VCaP (cell line): Measurements from ENCODE around the gene GATAD2A.

Experiments
- H3K27ac ChIP-seq: fragments of 450-650 bp; 2 replicates; pipeline ENCODE4 v1.5.1; 2017
- TF ChIP-seq, protein P1 (sequence below): fragments of 450-650 bp; conservative IDR thresholded peaks from 2 replicates; pipeline ENCODE4 v1.5.1; 2017; ENCODE audit warnings: mild to moderate bottlenecking, moderate library complexity

The GATAD2A gene

DNA sequence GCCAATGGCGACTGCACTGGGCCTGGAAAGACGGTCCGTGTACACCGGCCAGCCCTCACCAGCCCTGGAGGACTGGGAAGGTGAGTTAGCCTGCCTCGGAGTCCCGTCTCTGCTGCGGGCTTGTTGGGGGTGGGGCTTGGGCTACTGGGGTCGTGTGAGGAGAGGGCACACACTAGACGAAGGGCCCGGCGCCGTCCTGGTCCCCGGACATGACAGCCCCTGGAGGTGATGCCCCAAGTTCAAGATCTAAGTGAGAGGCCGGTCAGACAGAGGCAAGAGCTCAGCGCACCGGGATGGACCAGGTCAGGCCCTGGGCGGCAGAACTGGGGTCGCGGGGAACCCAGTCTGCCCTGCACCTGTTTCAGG, 134.2 kb downstream of the GATAD2A start:
- TF ChIP-seq, protein P1, sequence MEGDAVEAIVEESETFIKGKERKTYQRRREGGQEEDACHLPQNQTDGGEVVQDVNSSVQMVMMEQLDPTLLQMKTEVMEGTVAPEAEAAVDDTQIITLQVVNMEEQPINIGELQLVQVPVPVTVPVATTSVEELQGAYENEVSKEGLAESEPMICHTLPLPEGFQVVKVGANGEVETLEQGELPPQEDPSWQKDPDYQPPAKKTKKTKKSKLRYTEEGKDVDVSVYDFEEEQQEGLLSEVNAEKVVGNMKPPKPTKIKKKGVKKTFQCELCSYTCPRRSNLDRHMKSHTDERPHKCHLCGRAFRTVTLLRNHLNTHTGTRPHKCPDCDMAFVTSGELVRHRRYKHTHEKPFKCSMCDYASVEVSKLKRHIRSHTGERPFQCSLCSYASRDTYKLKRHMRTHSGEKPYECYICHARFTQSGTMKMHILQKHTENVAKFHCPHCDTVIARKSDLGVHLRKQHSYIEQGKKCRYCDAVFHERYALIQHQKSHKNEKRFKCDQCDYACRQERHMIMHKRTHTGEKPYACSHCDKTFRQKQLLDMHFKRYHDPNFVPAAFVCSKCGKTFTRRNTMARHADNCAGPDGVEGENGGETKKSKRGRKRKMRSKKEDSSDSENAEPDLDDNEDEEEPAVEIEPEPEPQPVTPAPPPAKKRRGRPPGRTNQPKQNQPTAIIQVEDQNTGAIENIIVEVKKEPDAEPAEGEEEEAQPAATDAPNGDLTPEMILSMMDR = no peak
- H3K27ac ChIP-seq = no peak overlapping the region

DNA sequence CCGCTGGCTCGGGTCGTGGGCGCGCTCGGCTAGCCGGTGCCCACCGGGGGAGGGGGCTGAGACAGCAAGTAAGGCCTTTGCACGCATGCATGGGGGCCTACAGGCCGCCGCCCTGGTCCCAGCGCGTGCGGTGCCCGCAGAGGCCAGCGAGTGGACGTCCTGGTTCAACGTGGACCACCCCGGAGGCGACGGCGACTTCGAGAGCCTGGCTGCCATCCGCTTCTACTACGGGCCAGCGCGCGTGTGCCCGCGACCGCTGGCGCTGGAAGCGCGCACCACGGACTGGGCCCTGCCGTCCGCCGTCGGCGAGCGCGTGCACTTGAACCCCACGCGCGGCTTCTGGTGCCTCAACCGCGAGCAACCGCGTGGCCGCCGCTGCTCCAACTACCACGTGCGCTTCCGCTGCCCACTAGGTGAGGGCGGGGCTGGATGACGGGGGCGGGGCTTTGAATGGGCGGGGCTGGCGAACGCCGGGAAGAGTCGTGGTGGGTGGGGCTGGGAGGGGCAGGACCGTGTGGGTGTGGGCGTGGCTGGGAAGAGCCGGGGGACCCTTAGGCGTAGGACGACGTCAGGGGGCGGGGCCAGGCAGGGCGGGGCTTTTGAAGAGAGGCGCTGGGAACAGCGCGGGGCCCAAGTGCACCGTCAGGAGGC, 134.7 kb downstream of the GATAD2A start:
- TF ChIP-seq, protein P1 = no peak
- H3K27ac ChIP-seq = no peak overlapping the region

DNA sequence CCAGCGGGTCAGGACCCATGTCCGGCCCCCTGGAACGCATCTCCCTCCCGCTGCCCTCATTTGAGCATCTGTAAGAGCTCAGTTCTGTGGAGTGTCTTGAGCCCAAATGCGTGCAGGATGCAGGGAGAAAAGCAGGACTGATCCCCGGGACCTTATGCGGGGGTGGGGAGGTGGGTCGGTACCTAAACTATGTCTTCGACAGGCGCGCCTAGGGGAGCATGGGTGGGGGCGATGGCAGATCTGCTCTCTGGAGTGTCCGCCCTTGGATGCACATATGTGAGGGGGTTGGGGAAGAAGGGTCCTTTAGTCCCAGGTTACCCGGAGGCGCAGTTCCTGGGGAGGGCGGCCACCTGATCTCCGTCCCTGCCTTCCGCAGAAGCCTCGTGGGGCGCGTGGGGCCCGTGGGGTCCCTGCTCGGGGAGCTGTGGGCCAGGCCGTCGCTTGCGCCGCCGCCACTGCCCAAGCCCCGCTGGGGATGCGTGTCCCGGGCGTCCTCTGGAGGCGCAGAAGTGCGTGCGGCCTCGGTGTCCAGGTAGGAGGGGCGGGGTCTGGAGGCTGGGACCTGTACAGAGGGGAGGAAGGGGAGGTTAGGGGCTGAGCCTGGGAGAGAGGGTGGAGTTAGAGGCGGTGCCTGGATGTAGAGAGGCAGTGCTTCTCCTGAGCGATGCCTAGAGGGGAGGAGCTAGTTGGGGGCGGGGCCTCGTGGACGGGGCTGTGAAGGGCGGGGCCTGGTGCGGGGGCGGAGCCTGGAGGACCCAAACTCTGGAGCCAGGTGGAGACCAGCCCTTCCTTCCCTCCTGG, 135.4 kb downstream of the GATAD2A start:
- TF ChIP-seq, protein P1 = no peak
- no peak overlapping the region for H3K27ac ChIP-seq

DNA sequence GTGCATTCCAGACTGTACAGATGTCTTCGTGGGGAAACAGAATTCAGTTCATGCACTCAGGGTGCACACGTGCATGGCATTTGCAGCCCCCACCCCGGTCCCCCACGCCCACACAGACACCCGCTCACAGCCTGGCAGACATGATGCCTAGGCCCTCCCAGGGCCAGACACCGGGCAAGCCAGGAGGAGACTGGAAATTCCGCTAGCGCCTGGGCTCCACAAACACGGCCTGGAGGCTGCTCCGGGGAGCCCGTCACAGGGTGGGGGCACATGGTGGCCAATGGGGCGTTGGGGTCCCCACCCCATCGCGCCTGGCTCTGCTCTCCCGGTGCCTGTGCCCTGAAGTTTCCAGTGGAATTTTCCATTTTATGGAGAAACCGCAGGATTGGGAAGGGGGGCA, 136.1 kb downstream of the GATAD2A start:
- TF ChIP-seq, protein P1 = no peak
- H3K27ac ChIP-seq = no peak overlapping the region

DNA sequence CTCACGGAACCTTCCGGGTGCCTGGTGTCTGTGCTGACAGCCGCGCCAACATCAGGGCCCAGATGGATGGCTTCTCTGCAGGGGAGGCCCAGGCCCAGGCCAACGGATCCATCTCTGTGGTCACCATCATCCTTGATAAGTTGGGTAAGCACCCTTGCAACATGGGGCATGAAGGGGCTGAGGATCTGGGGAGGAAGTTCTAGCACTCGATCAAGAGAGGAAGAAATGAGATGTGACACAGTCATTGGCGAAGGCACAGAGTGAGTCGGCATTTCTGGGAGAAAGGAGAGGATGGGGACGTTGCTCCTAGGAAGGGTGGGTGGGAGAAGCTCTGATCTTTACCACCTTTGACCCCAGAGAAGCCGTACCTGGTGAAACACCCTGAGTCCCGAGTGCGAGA, 137.0 kb downstream of the GATAD2A start:
- no peak overlapping the region for H3K27ac ChIP-seq
- TF ChIP-seq, protein P1 = no peak

DNA sequence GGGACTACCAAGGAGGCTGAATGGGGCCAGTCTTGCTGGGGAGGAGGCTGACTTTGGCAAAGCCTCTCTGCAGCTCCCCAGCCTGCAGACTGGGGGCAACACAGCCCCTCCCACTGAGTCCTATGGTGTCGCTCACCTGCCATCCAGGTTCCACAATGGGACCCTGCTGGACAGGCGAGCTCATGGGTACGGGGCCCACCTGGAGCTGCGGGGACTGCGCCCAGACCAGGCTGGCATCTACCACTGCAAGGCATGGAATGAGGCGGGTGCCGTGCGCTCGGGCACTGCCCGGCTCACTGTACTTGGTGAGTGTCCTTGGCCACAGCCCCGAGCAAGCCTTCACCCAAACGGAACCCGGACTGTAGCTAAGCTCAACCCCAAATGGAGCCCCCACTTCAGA, 137.6 kb downstream of the GATAD2A start:
- H3K27ac ChIP-seq = no peak overlapping the region
- TF ChIP-seq, protein P1 = no peak

DNA sequence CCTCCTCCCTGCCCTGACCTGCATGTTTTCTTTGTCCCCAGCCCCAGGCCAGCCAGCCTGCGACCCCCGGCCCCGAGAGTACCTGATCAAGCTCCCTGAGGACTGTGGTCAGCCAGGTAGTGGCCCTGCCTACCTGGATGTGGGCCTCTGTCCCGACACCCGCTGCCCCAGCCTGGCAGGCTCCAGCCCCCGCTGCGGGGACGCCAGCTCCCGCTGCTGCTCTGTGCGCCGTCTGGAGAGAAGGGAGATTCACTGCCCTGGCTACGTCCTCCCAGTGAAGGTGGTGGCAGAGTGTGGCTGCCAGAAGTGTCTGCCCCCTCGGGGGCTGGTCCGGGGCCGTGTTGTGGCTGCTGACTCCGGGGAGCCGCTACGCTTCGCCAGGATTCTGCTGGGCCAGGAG, 138.2 kb downstream of the GATAD2A start:
- TF ChIP-seq, protein P1 = no peak

More for the DNA sequence above, 138.2 kb downstream of the GATAD2A start:
- no peak overlapping the region for H3K27ac ChIP-seq
